ENCODE data around the gene NADSYN1. TPM values are rescaled to one million over a fixed set of nuclear protein-coding genes. Genes with fewer than 3 reads are reported as not detected.

The NADSYN1 gene
- total RNA-seq, 1 experiment from 2014 or later: 58.2 TPM

DNA sequence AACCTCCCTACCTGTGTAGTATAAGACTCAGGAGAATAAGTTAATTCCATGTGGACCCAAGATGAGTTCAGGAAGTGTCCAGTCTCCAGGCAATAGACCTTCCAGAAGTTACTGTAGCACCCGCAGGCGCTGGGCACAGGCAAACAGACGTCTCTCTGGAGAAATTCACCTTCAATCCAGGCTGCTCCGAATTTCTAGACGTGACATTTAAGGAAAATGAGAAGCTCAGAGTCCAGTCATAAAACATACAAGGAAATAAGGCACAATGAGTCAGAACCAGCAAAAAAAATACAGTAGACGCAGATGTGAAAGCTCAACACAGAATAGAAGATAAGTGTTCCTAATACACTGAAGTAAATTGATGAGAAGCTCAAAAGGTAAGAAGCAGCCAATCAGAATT, 14.2 kb downstream of the NADSYN1 start:
- H4K20me1 ChIP-seq (ENCODE audit: insufficient read depth): no peaks in the 10 kb centered on the region
- no peaks in the 10 kb centered on the region for H3K9me3 ChIP-seq (ENCODE audit: control insufficient read depth in 1 of 2, insufficient read depth in 1 of 2, low read depth in 1 of 2, low read length in 2 of 2)
- no peak for DNase-seq (ENCODE audit: low read depth, low spot score)
- H3K27me3 ChIP-seq (ENCODE audit: insufficient read depth, low read length): no peaks in the 10 kb centered on the region
- no peak for TF ChIP-seq ATF3 (IDR thresholded peaks at IDR 0.05)
- H3K9me2 ChIP-seq (ENCODE audit: insufficient read depth): no peaks in the 10 kb centered on the region
- no peak for ATAC-seq
- intact Hi-C loops (cut with micrococcal nuclease): no loop called here
- ChIA-PET CTCF (no interaction called here), RAD21 (ENCODE audit: low non-redundant PET in 1 of 2, low total read pairs in 2 of 2, uncharacterized antibody in 2 of 2, unreplicated experiment in 2 of 2) (no interaction called here), POLR2A (no interaction called here)
- no peak overlapping the region for H2AFZ ChIP-seq (ENCODE audit: low read depth, low read length, poor library complexity, severe bottlenecking)
- H3K4me1 ChIP-seq (ENCODE audit: control insufficient read depth in 1 of 2, insufficient read depth in 2 of 2, low read length in 2 of 2): no peaks in the 10 kb centered on the region
- no peak overlapping the region for H3K9ac ChIP-seq (ENCODE audit: low read length)
- peaks cover 0 to 5% of the 10 kb centered on the region in 2 experiments; a peak in 1 of 4 replicates for H3K36me3 ChIP-seq (ENCODE audit: control insufficient read depth in 1 of 2, insufficient read depth in 2 of 2, low read length in 2 of 2)
- no peak overlapping the region for H3K27ac ChIP-seq (ENCODE audit: low read depth, low read length)
- no TSS peak for BruUV-seq (replicated peaks)
- no peaks in the 10 kb centered on the region for H3K79me2 ChIP-seq (ENCODE audit: insufficient read depth, low read length)
- no peak overlapping the region for H3K4me3 ChIP-seq (replicated peaks in 1 of 2; ENCODE audit: low read depth in 1 of 2, low read length in 2 of 2)
- H3K4me2 ChIP-seq (ENCODE audit: low read length): no peak overlapping the region

- TF ChIP-seq ELF1 (IDR thresholded peaks at IDR 0.05; ENCODE audit: borderline replicate concordance, low read depth) (no peak), ZNF274 (IDR thresholded peaks at IDR 0.05; ENCODE audit: low read depth, low read length) (no peak), POLR2AphosphoS5 (IDR thresholded peaks at IDR 0.05; ENCODE audit: low read depth, low read length) (no peak), POLR2A (IDR thresholded peaks at IDR 0.05; ENCODE audit: borderline replicate concordance, extremely low read depth, insufficient read depth, insufficient read length) (no peak), CBX3 (IDR thresholded peaks at IDR 0.05; ENCODE audit: low read depth) (no peak)
- TF ChIP-seq, protein P1, sequence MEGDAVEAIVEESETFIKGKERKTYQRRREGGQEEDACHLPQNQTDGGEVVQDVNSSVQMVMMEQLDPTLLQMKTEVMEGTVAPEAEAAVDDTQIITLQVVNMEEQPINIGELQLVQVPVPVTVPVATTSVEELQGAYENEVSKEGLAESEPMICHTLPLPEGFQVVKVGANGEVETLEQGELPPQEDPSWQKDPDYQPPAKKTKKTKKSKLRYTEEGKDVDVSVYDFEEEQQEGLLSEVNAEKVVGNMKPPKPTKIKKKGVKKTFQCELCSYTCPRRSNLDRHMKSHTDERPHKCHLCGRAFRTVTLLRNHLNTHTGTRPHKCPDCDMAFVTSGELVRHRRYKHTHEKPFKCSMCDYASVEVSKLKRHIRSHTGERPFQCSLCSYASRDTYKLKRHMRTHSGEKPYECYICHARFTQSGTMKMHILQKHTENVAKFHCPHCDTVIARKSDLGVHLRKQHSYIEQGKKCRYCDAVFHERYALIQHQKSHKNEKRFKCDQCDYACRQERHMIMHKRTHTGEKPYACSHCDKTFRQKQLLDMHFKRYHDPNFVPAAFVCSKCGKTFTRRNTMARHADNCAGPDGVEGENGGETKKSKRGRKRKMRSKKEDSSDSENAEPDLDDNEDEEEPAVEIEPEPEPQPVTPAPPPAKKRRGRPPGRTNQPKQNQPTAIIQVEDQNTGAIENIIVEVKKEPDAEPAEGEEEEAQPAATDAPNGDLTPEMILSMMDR (IDR thresholded peaks at IDR 0.05 in 2 of 3, conservative IDR thresholded peaks at IDR 0.05 in 1 of 3; ENCODE audit: borderline replicate concordance in 1 of 3, insufficient read depth in 1 of 3, low read depth in 2 of 3, low read length in 2 of 3): no peak
- Histone ChIP-seq H3K79me2 (ENCODE audit: insufficient read depth, low read length) (no peaks in the 10 kb centered on the region), H3K9ac (ENCODE audit: low read length) (no peak overlapping the region), H3K4me3 (replicated peaks in 1 of 2; ENCODE audit: low read depth in 1 of 2, low read length in 2 of 2) (no peak overlapping the region), H3K27ac (ENCODE audit: low read depth, low read length) (no peak overlapping the region), H3K9me2 (ENCODE audit: insufficient read depth) (no peaks in the 10 kb centered on the region), H3K4me2 (ENCODE audit: low read length) (no peak overlapping the region), H3K36me3 (ENCODE audit: control insufficient read depth in 1 of 2, insufficient read depth in 2 of 2, low read length in 2 of 2) (peaks cover 0 to 10% of the 10 kb centered on the region in 2 experiments; a peak in 2 of 4 replicates), H4K20me1 (ENCODE audit: insufficient read depth) (no peaks in the 10 kb centered on the region), H2AFZ (ENCODE audit: low read depth, low read length, poor library complexity, severe bottlenecking) (no peak overlapping the region), H3K27me3 (ENCODE audit: insufficient read depth, low read length) (no peaks in the 10 kb centered on the region), H3K4me1 (ENCODE audit: control insufficient read depth in 1 of 2, insufficient read depth in 2 of 2, low read length in 2 of 2) (no peaks in the 10 kb centered on the region), H3K9me3 (ENCODE audit: control insufficient read depth in 1 of 2, insufficient read depth in 1 of 2, low read depth in 1 of 2, low read length in 2 of 2) (no peaks in the 10 kb centered on the region)
- CTCF ChIA-PET: no interaction called here
- POLR2A ChIA-PET: no interaction called here
- BruUV-seq (replicated peaks): no TSS peak
- no peak for ATAC-seq
- no peak for DNase-seq (ENCODE audit: low read depth, low spot score)
- RAD21 ChIA-PET (ENCODE audit: low non-redundant PET in 1 of 2, low total read pairs in 2 of 2, uncharacterized antibody in 2 of 2, unreplicated experiment in 2 of 2): no interaction called here
- intact Hi-C loops (cut with micrococcal nuclease): no loop called here
These were observed 17.9 kb downstream of the NADSYN1 start for GRCh38 chr11:71470946-71471345.

All from HCT116 (cell line).